Activated CD4-positive, alpha-beta T cell treated with anti-CD3 and anti-CD28 coated beads, Interleukin-2, amount 10 ng/mL, durations not matched to agents 24 days and 14 days (primary cell): ENCODE results near the gene EIF3B. TPM values are rescaled to one million over a fixed set of nuclear protein-coding genes. Genes with fewer than 3 reads are reported as not detected.
"Not testable (repeated sequence)": the region's sequence is repeated elsewhere in the genome, so short reads cannot be mapped to it uniquely, and the experiment has no call there.

Experiments
- DNase-seq: peaks from one replicate; pipeline ENCODE4 v3.0.0; 2022
- H3K27ac Mint-ChIP-seq: one replicate; pipeline ENCODE4 v1.8.0; 2022; ENCODE audit warnings: mild to moderate bottlenecking, mixed read lengths
- H3K27me3 Mint-ChIP-seq: one replicate; pipeline ENCODE4 v1.8.0; 2022; ENCODE audit warnings: mixed read lengths
- H3K36me3 Mint-ChIP-seq: one replicate; pipeline ENCODE4 v1.8.0; 2022; ENCODE audit warnings: low read depth, mild to moderate bottlenecking, mixed read lengths
- H3K4me1 Mint-ChIP-seq: one replicate; pipeline ENCODE4 v1.8.0; 2021; ENCODE audit warnings: mixed read lengths
- H3K4me3 Mint-ChIP-seq: one replicate; pipeline ENCODE4 v1.8.0; 2022; ENCODE audit warnings: mild to moderate bottlenecking, moderate library complexity, mixed read lengths
- H3K9me3 Mint-ChIP-seq: one replicate; pipeline ENCODE4 v1.8.0; 2021; ENCODE audit warnings: mixed read lengths
- intact Hi-C: fragments of 100-400 bp; cut with micrococcal nuclease; formaldehyde crosslinking; loops from one replicate; pipeline ENCODE4 v1.15.1; 2023
- total RNA-seq: library from RNA; stranded (reverse); gene quantifications from 2 replicates; pipeline ENCODE4 v1.2.3, GENCODE V29; 2022

Gene EIF3B
- total RNA-seq, 1 donor from 2014 or later: 284 TPM

DNA sequence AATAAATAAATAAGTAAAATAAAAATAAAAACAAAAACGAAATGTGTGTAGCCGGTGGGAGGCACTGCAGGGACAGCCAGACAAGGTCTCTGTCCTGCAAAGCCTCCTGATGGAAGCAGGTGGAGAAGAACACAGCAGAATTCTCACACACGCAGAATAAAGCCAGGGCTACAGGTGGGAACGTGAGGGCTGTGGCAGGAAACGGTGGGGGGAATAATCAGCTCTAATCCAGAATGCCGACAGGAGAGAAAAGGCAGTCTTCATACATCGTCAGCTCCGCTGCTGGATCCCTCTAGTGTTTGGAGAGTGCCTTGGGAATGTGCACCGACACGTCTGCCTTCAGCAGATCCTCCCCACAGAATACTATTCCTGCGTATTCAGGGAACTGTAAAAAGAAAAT lies 33.6 kb upstream of the EIF3B start:
- intact Hi-C loops: no loop called here
- Mint-ChIP-seq H3K4me3 (no peak overlapping the region), H3K9me3 (no peaks in the 10 kb centered on the region), H3K27ac (no peak overlapping the region), H3K27me3 (peaks cover 4% of the 10 kb centered on the region), H3K4me1 (peaks cover 5% of the 10 kb centered on the region), H3K36me3 (no peaks in the 10 kb centered on the region)
- no peak for DNase-seq

DNA sequence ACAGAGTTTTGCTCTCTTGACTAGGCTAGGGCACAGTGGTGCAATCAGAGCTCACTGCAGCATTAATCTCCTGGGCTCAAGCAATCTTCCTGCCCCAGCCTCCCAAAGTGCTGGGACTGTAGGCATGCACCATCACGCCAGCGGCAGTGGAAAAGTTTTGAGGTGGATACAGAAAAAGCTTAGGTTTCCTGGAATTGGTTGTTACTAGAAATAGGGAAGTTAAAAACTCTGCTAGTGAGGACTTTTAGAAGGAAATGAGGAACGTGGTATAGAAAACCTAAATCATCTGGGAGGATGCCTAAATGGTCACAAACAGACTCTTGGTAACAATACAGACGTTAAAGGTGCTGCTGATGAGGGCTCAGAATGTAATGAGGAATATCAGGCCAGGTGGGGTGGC lies 29.5 kb upstream of the EIF3B start:
- no peak overlapping the region for H3K4me3 Mint-ChIP-seq
- H3K27ac Mint-ChIP-seq: no peak overlapping the region

DNA sequence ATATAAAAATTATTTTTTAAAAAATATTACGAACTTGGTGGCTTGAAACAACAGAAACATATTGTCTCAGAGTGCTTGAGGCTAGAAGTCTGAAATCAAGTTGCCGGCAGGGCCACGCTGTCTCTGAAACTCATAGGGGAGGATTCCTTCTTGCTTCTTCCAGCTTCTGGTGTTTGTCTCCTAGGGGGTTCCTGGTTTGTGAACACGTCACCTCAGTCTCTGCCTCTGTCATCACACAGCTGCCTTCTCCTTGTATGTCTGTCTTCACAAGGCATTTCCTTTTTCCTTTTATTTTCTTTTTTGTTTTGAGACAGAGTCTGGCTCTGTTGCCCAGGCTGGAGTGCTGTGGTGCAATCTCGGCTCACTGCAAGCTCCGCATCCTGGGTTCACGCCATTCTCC lies 27.7 kb upstream of the EIF3B start:
- H3K4me3 Mint-ChIP-seq: no peak overlapping the region
- H3K27ac Mint-ChIP-seq: no peak overlapping the region
- no peaks in the 10 kb centered on the region for H3K9me3 Mint-ChIP-seq
- intact Hi-C loops: no loop called here
- no peak for DNase-seq
- H3K4me1 Mint-ChIP-seq: peaks cover 5% of the 10 kb centered on the region
- H3K36me3 Mint-ChIP-seq: no peaks in the 10 kb centered on the region
- peaks cover 4% of the 10 kb centered on the region for H3K27me3 Mint-ChIP-seq

More for the DNA sequence above, 29.5 kb upstream of the EIF3B start:
- Mint-ChIP-seq H3K27me3 (peaks cover 4% of the 10 kb centered on the region), H3K4me1 (peaks cover 5% of the 10 kb centered on the region), H3K9me3 (no peaks in the 10 kb centered on the region), H3K36me3 (no peaks in the 10 kb centered on the region)
- no peak for DNase-seq
- intact Hi-C loops: no loop called here

DNA sequence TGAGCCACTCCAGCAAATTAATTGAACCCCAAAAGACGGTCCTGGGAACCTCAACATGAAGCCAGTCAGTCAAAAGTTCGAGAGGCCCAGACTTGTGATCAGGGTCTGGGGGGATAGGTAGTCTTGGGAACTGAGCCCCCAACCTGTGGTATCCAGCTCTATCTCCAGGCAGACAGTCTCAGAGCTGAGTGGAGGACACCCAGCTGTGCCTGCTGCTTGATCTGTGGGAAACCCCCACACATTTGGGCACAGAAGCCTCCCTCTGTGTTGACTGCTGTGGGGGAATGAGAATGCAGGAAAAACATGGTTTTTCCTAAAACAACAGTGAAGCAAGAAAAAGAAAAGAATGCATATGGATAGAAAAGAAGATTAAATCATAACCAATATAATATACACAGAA lies 24.1 kb upstream of the EIF3B start:
- intact Hi-C loops: no loop called here
- no peaks in the 10 kb centered on the region for H3K27me3 Mint-ChIP-seq
- H3K27ac Mint-ChIP-seq: no peak overlapping the region
- no peaks in the 10 kb centered on the region for H3K36me3 Mint-ChIP-seq
- H3K9me3 Mint-ChIP-seq: no peaks in the 10 kb centered on the region
- H3K4me3 Mint-ChIP-seq: no peak overlapping the region
- no peaks in the 10 kb centered on the region for H3K4me1 Mint-ChIP-seq
- no peak for DNase-seq

DNA sequence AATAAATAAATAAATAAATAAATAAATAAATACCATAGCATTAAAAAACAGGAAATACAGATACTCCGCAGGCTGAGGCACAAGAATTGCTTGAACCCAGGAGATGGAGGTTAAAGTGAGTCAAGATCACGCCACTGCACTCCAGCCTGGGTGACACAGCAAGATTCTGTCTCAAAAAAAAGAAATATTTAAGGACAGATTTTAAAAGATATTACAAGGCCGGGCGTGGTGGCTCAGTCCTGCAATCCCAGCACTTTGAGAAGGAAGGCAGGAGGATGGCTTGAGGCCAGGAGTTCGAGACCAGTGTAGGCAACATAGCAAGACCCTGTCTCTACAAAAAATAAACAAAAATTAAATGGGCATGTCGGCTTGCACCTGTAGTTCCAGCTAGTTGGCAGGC lies 22.9 kb upstream of the EIF3B start:
- Mint-ChIP-seq H3K27ac (no peak overlapping the region), H3K27me3 (no peaks in the 10 kb centered on the region), H3K9me3 (no peaks in the 10 kb centered on the region), H3K4me1 (no peaks in the 10 kb centered on the region), H3K4me3 (no peak overlapping the region), H3K36me3 (no peaks in the 10 kb centered on the region)
- intact Hi-C loops: no loop called here
- DNase-seq: no peak

DNA sequence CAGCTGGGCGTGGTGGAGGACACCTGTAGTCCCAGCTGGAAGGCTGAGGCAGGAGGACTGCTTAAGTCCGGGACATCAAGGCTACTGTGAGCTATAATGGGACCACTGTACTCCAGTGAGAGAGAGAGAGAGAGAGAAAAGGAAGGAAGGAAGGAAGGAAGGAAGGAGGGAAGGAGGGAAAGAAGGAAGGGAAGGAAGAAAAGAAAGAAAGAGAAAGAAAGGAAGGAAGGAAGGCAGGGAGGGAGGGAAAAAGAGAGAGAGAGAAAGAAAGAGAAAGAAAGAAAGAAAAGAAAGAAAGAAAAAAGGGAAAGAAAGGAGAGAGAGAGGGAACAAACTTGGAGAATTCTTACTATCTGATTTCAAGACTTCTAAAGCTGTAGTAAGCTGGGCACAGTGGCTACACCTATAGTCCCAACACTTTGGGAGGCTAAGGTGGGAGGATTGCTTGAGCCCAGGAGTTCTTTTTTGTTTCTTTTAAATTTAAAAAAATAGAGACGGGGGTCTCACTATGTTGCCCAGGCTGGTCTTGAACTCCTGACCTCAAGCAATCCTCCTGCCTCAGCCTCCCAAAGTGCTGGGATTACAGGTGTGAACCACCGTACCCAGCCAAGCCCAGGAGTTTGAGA lies 21.9 kb upstream of the EIF3B start:
- H3K27ac Mint-ChIP-seq: peak overlapping the region; percentile 31
- DNase-seq, intact Hi-C loops, H3K36me3 Mint-ChIP-seq, H3K9me3 Mint-ChIP-seq, H3K4me3 Mint-ChIP-seq, H3K27me3 Mint-ChIP-seq, H3K4me1 Mint-ChIP-seq: not testable (repeated sequence)

DNA sequence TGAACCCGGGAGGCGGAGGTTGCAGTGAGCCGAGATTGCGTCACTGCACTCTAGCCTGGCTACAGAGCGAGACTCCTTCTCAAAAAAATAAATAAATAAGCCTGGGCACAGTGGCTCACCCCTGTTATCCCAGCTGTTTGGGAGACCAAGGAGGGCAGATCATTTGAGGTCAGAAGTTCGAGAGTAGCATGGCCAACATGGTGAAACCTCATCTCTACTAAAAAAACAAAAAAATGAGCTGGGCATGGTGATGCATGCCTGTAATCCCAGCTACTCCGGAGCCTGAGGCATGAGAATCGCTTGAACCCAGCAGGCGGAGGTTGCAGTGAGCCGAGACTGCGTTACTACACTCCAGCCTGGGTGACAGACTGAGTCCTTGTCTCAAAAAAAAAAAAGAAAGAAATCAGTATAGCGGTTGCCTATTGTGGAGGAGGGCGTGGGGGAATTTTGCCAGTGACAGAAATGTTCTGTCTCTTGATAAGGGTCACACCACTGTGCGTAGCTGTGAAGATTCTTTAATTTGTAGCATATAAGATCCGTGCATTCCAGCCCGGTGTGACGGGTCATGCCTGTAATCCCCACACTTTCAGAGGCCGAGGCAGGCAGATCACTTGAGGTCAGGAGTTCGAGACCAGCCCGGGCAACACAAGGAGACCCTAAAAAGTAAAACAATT lies 17.9 kb upstream of the EIF3B start:
- Mint-ChIP-seq H3K27me3 (no peaks in the 10 kb centered on the region), H3K4me1 (no peaks in the 10 kb centered on the region), H3K36me3 (no peaks in the 10 kb centered on the region), H3K9me3 (no peaks in the 10 kb centered on the region), H3K27ac (no peak overlapping the region), H3K4me3 (no peak overlapping the region)
- DNase-seq: no peak
- intact Hi-C loops: no loop called here

DNA sequence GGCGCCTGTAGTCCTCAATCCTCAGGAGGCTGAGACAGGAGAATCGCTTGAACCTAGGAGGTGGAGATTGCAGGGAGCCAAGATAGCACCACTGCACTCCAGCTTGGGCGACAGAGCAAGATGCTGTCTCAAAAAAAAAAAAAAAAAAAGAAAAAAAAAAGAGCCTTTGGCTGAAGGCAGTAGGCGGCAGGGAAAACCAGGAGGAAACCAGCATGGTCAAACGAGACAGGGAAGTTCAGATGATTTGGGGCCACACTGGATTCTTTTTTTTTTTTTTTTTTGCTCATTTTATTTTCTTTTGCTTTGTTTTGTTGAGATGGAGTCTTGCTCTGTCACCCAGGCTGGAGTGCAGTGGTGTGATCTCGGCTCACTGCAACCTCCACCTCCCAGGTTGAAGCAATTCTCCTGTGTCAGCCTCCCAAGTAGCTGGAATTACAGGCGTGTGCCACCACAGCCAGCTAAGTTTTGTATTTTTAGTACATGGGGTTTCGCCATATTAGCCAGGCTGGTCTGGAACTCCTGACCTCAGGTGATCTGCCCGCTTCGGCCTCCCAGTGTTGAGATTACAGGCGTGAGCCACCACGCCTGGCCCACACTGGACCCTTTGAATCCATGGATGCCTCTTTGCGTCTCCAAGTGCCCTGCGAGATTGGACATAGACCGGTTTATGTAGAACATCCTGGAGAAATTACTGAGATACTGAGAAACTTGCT lies 7.1 kb upstream of the EIF3B start:
- Mint-ChIP-seq H3K4me3 (peak overlapping the region; percentile 34), H3K27ac (peak overlapping the region; percentile 12)
- intact Hi-C loops: loop anchor here (2.0 kb wide), 2 partner anchors 683 to 769 kb away; no protein-coding TSS in a partner anchor
- H3K4me1 Mint-ChIP-seq, H3K36me3 Mint-ChIP-seq, H3K27me3 Mint-ChIP-seq, H3K9me3 Mint-ChIP-seq, DNase-seq: not testable (repeated sequence)

DNA sequence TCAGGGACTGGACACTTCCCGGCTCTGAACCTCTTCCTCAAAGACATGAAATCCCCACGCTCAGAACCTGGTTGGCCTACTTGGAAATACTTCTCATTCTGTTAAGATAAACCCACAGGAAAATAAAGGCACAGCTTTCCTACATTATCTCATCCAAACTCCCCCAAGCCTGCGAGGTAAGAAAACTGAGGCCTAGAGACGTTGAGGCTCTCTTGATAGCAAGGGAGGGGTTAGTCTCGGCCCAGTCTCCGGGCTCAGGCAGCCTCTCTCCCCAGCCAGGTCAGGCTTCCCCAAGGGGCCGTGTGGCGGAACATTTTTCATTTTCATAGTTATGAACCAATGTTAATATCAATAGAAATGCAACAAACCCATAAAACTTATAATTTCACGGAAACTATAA lies 4.6 kb upstream of the EIF3B start:
- no peaks in the 10 kb centered on the region for H3K27me3 Mint-ChIP-seq
- peaks cover 16% of the 10 kb centered on the region for H3K4me1 Mint-ChIP-seq
- intact Hi-C loops: loop anchor here (5.0 kb wide), 4 partner anchors 52 to 207 kb away; partner anchors contain the start of genes BRAT1, CHST12, IQCE and LFNG
- H3K36me3 Mint-ChIP-seq: peaks cover 7% of the 10 kb centered on the region
- H3K4me3 Mint-ChIP-seq: no peak overlapping the region
- no peaks in the 10 kb centered on the region for H3K9me3 Mint-ChIP-seq
- no peak overlapping the region for H3K27ac Mint-ChIP-seq
- no peak for DNase-seq

DNA sequence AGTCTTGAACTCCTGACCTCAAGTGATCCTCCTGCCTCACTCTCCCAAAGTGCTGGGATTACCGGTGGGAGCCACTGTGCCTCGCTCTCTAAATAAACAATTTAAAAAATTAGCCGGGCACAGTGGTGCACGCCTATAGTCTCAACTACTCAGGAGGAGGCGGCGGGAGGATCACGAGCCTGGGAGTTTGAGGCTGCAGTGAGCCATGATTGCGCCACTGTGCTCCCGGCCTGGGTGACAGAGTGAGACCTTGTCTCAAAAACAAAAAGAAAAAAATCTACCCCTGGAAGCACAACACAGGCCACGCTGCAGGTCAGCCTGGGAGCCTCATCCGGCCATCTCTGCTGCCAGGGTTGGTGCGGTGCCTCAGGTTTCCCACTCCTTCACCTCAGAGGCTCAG lies 3.8 kb upstream of the EIF3B start:
- H3K27me3 Mint-ChIP-seq: no peaks in the 10 kb centered on the region
- intact Hi-C loops: loop anchor here (5.0 kb wide), 4 partner anchors 51 to 206 kb away; partner anchors contain the start of genes BRAT1, CHST12, IQCE and LFNG
- peaks cover 14% of the 10 kb centered on the region for H3K36me3 Mint-ChIP-seq
- H3K9me3 Mint-ChIP-seq: no peaks in the 10 kb centered on the region
- no peak overlapping the region for H3K4me3 Mint-ChIP-seq
- H3K27ac Mint-ChIP-seq: no peak overlapping the region
- peaks cover 17% of the 10 kb centered on the region for H3K4me1 Mint-ChIP-seq
- no peak for DNase-seq

DNA sequence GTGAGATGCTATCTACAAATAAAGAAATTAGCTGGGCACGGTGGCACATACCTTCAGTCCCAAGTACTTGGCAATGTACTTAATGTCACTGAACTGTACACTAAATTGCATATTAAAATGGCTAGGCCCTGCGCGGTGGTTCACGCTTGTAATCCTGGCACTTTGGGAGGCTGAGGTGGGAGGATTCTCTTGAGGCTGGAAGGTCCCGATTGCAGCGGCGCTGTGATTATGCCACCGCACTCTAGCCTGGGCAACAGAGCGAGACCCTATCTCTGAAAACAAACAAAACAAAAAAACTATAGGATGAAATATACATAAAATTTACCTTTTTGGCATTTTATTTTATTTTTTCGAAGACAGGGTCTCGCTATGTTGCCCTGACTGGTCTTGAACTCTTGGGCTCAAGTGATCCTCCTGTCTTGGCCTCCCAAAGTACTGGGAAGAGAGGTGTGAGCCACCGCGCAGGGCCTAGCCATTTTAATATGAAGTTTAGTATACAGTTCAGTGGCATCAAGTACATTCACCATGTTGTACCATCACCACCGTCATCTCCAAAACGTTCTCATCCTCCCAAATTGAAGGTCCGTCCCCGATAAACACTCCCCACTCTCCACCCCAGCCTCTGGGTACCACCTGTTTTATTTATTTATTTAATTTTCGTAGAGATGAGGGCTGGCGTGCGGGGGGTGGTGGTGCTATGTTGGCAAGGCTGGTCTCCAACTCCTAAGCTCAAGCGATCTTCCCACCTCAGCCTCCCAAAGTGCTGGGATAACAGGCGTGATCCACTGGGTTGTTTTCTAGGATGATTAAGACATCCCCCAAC lies 1.3 kb upstream of the EIF3B start:
- Mint-ChIP-seq H3K27ac (peak overlapping the region; percentile 98), H3K4me3 (peak overlapping the region; percentile 96), H3K36me3 (peaks cover 29% of the 10 kb centered on the region), H3K4me1 (peaks cover 26% of the 10 kb centered on the region), H3K9me3 (no peaks in the 10 kb centered on the region), H3K27me3 (no peaks in the 10 kb centered on the region)
- intact Hi-C loops: loop anchor here (1.0 to 5.0 kb wide), 5 partner anchors 49 to 204 kb away; partner anchors contain the start of genes BRAT1, CHST12, IQCE and LFNG
- no peak for DNase-seq

DNA sequence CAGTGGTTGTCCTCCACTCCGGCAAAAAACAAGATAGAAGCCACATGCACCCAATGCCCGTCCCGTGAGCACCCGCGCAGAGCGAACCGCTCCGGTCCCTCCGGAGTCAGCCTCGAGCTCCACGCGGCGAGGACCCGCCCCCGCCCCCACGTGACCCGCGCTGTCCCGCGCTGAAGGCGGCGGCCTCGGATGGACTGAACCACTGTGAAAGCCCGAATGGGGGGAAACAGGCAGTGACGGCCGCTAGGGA lies 766 bp upstream of the EIF3B start:
- peak; percentile 96 for DNase-seq
- peaks cover 29% of the 10 kb centered on the region for H3K36me3 Mint-ChIP-seq
- H3K9me3 Mint-ChIP-seq: no peaks in the 10 kb centered on the region
- peak overlapping the region; percentile 96 for H3K4me3 Mint-ChIP-seq
- H3K27ac Mint-ChIP-seq: peak overlapping the region; percentile 98
- intact Hi-C loops: loop anchor here (1.0 to 5.0 kb wide), 5 partner anchors 48 to 203 kb away; partner anchors contain the start of genes BRAT1, CHST12, IQCE and LFNG
- H3K27me3 Mint-ChIP-seq: no peaks in the 10 kb centered on the region
- peaks cover 26% of the 10 kb centered on the region for H3K4me1 Mint-ChIP-seq

DNA sequence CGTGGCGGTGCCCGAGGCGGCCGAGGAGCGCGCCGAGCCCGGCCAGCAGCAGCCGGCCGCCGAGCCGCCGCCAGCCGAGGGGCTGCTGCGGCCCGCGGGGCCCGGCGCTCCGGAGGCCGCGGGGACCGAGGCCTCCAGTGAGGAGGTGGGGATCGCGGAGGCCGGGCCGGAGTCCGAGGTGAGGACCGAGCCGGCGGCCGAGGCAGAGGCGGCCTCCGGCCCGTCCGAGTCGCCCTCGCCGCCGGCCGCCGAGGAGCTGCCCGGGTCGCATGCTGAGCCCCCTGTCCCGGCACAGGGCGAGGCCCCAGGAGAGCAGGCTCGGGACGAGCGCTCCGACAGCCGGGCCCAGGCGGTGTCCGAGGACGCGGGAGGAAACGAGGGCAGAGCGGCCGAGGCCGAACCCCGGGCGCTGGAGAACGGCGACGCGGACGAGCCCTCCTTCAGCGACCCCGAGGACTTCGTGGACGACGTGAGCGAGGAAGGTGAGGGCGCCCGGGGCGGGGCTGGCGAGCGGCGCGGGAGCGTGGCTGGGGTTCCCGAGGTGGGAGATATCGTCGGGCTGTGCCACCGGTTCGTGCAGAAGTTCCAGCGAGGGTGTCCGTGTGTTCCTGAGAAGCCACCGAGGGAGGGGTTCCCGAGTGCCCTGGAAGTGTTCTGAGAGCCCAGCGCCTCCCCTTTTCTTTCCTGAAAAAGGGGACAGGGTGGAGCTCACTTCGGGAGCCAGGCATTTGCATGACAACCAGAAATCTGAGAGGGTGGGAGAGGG lies 495 bp downstream of the EIF3B start:
- H3K27ac Mint-ChIP-seq: peak overlapping the region; percentile 79
- intact Hi-C loops: loop anchor here (5.0 kb wide), 4 partner anchors 47 to 202 kb away; partner anchors contain the start of genes BRAT1, CHST12, IQCE and LFNG
- H3K36me3 Mint-ChIP-seq: peaks cover 37% of the 10 kb centered on the region
- peaks cover 36% of the 10 kb centered on the region for H3K4me1 Mint-ChIP-seq
- no peaks in the 10 kb centered on the region for H3K9me3 Mint-ChIP-seq
- no peaks in the 10 kb centered on the region for H3K27me3 Mint-ChIP-seq
- DNase-seq: peak; percentile 73
- H3K4me3 Mint-ChIP-seq: peak overlapping the region; percentile 96
